Measurements from ENCODE around the gene MSI2. TPM values are rescaled to one million over a fixed set of nuclear protein-coding genes. Genes with fewer than 3 reads are reported as not detected.

Gene MSI2
- total RNA-seq, 1 donor: 23.2 TPM

DNA sequence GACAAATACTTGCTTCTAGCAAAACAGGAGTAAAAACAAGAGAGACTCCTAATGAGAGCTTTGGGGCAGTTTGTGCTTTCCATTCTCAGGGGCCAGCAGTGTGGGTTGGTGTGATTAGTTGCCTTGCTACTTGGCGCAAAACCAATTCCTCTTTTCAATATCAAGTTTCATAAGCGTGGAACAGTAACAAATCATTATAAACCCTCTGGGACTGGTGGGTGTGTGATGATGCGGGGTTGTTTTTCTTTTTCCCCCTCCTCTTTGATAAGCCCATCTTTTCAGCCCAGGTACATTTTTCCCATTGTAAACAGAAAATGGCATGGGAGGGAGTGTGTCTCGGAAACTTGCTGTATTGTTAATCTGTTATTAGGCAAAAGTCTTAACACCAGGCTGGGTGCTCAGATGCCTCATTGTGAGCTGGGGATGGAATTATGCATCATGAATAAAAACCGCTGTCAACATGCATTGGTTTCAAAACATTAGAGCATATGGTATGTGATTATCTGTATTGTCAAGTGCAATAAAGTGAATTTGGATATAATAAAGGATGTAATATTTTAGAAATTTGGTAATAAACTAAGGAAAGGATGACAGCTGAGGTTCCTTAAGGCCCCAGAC is 322.4 kb downstream of the MSI2 start:
- Histone ChIP-seq H3K4me3 (ENCODE audit: insufficient read depth, low read length) (peak overlapping the region; percentile 60), H3K27me3 (ENCODE audit: insufficient read depth, low read length) (no peaks in the 10 kb centered on the region), H3K27ac (ENCODE audit: low read depth, low read length) (no peak overlapping the region), H3K79me2 (ENCODE audit: insufficient read depth, low read length) (no peaks in the 10 kb centered on the region), H3K4me1 (ENCODE audit: insufficient read depth, low read length) (peaks cover 9% of the 10 kb centered on the region), H2AFZ (ENCODE audit: low read length) (peak overlapping the region; percentile 78), H3K36me3 (ENCODE audit: insufficient read depth, low read length) (no peaks in the 10 kb centered on the region), H3K4me2 (ENCODE audit: insufficient read depth, low read length) (peak overlapping the region; percentile 85), H3K9me3 (ENCODE audit: low read depth, low read length) (no peaks in the 10 kb centered on the region), H4K20me1 (ENCODE audit: insufficient read depth, low read length) (peaks cover 3% of the 10 kb centered on the region)
- DNase-seq (ENCODE audit: insufficient read length, low spot score, missing footprints): no peak
- TF ChIP-seq, protein P1, sequence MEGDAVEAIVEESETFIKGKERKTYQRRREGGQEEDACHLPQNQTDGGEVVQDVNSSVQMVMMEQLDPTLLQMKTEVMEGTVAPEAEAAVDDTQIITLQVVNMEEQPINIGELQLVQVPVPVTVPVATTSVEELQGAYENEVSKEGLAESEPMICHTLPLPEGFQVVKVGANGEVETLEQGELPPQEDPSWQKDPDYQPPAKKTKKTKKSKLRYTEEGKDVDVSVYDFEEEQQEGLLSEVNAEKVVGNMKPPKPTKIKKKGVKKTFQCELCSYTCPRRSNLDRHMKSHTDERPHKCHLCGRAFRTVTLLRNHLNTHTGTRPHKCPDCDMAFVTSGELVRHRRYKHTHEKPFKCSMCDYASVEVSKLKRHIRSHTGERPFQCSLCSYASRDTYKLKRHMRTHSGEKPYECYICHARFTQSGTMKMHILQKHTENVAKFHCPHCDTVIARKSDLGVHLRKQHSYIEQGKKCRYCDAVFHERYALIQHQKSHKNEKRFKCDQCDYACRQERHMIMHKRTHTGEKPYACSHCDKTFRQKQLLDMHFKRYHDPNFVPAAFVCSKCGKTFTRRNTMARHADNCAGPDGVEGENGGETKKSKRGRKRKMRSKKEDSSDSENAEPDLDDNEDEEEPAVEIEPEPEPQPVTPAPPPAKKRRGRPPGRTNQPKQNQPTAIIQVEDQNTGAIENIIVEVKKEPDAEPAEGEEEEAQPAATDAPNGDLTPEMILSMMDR (IDR thresholded peaks at IDR 0.05; ENCODE audit: extremely low read depth, low read depth, low read length): no peak

DNA sequence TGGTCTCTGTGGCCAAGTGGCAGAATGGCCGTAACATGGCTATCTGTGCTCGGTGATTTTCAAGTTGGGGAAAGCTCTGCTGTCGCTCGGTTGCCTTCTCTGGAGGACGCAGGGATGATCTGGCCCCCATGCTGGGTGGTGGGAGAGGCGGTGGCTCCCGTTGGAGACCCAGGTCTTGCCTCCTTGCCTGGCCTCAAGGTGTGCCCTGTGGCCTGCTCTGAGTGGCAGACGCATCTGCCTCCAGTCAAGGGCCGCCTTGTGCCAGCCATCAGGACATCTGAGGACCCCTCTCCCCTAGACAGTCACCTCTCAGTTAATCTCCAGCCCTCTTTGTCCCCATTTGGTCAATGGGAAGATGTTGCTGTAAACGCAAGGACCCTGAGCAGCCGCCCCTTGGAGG is 322.9 kb downstream of the MSI2 start:
- H3K27me3 ChIP-seq (ENCODE audit: insufficient read depth, low read length): no peaks in the 10 kb centered on the region
- peak; percentile 34 for DNase-seq (ENCODE audit: insufficient read length, low spot score, missing footprints)
- peaks cover 3% of the 10 kb centered on the region for H4K20me1 ChIP-seq (ENCODE audit: insufficient read depth, low read length)
- no peaks in the 10 kb centered on the region for H3K36me3 ChIP-seq (ENCODE audit: insufficient read depth, low read length)
- H3K4me2 ChIP-seq (ENCODE audit: insufficient read depth, low read length): no peak overlapping the region
- no peaks in the 10 kb centered on the region for H3K79me2 ChIP-seq (ENCODE audit: insufficient read depth, low read length)
- no peak overlapping the region for H2AFZ ChIP-seq (ENCODE audit: low read length)
- no peak overlapping the region for H3K27ac ChIP-seq (ENCODE audit: low read depth, low read length)
- TF ChIP-seq, protein P1 (IDR thresholded peaks at IDR 0.05; ENCODE audit: extremely low read depth, low read depth, low read length): no peak
- H3K4me1 ChIP-seq (ENCODE audit: insufficient read depth, low read length): peaks cover 9% of the 10 kb centered on the region
- no peak overlapping the region for H3K4me3 ChIP-seq (ENCODE audit: insufficient read depth, low read length)
- H3K9me3 ChIP-seq (ENCODE audit: low read depth, low read length): no peaks in the 10 kb centered on the region

DNA sequence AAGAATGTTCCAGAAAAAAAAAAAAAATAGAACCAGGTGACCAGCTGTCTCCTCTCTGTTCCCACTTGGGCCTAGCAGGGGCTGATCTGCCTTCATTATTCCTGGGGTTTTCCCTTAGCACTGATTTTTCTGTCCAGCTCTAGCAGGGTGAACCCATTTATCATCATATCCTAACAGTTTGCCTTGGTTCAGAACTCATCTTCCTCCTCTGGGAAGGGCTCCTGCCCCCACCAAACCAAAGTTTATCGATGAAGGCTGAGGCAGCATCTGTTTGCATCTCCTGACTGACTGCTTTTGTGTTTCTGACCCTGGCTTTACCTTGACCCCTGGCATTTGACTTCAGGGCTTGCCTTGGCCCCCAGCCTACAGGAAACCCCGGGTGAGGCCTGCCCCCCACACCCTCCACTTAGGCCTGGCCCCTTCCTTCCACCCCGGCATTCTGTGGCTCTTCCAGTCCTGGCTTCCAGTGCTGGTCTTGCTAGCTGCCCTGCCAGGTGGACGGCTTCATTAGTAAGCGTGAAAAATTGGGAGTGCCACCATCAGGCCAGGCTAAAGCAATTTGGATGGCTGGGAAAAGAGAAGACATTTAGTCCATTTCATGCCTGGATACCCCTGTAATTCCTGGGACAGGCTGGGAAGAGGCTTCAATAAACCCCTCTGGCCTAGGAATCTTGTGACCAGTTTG is 323.9 kb downstream of the MSI2 start:
- Histone ChIP-seq H2AFZ (ENCODE audit: low read length) (no peak overlapping the region), H3K79me2 (ENCODE audit: insufficient read depth, low read length) (no peaks in the 10 kb centered on the region), H4K20me1 (ENCODE audit: insufficient read depth, low read length) (peaks cover 3% of the 10 kb centered on the region), H3K36me3 (ENCODE audit: insufficient read depth, low read length) (no peaks in the 10 kb centered on the region), H3K27ac (ENCODE audit: low read depth, low read length) (no peak overlapping the region), H3K9me3 (ENCODE audit: low read depth, low read length) (no peaks in the 10 kb centered on the region), H3K4me1 (ENCODE audit: insufficient read depth, low read length) (peaks cover 9% of the 10 kb centered on the region), H3K4me2 (ENCODE audit: insufficient read depth, low read length) (no peak overlapping the region), H3K27me3 (ENCODE audit: insufficient read depth, low read length) (peaks cover 8% of the 10 kb centered on the region), H3K4me3 (ENCODE audit: insufficient read depth, low read length) (no peak overlapping the region)
- peak; percentile 26 for DNase-seq (ENCODE audit: insufficient read length, low spot score, missing footprints)
- TF ChIP-seq, protein P1 (IDR thresholded peaks at IDR 0.05; ENCODE audit: extremely low read depth, low read depth, low read length): no peak
